Measurements from ENCODE around the gene TACC3. TPM values are rescaled to one million over a fixed set of nuclear protein-coding genes. Genes with fewer than 3 reads are reported as not detected.

Gene TACC3
- polyA plus RNA-seq, 12 donors, result 15.3 to 43.5 (median 26.6) TPM; not detected in 1

DNA sequence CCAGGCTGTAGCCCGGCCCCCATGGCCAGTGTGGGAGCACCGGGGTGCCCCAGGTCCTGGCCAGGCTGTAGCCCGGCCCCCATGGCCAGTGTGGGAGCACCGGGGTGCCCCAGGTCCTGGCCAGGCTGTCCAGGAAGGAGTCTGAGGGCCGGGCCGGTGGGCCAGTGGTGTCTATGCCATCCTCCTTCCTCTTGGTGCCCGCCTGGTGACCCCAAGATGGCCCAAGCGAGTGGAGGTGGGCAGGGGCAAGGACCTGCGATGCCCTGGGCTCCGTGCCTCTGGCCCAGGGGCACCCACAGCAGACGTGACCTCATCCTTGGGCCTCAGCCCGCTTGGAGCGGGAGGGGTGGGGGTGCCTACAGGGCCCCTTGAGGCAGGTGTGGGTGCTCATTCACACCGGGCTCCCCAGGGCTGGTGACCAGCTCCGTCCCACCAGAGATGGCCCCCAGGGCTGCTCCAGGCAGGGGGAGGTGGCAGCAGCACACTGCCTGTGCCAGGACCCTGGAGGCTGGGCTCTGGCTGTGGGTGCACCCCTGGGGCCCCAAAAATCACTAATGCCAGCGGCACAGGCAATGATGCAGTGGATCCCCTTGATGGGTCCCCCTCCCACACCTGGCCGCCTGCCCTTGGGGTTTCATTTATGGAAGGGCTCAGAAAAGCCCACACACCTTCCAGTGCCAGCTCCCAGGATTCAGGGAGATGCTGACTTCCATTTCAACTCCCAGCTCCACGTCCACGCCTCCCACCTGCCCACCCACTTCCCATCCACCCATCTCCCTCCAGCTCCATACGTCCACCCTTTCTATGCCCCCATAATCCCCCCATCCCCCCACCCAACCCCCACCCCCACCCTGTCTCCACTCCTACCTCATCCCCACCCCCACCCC is 35.8 kb downstream of the TACC3 start:
- no peak for DNase-seq

DNA sequence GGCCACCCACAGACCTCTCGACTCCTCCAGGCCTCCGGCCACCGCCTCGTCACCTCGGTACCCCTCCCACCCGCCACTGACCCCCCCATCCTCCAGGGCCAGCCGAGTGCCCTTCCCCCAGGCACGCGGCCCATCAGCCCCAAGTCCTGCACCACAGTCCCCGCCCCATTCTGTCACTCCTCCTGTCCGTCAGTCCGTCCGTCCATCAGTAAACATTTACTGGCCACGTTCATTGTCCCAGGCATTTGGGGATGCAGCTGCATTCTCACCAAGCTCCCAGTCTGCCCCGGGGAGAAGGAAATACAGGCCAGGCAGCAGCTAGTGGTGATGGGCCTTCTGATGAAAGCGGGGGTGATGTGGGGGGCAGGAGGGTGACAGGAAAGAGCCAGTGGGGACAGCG is 36.5 kb downstream of the TACC3 start:
- no peak for DNase-seq

DNA sequence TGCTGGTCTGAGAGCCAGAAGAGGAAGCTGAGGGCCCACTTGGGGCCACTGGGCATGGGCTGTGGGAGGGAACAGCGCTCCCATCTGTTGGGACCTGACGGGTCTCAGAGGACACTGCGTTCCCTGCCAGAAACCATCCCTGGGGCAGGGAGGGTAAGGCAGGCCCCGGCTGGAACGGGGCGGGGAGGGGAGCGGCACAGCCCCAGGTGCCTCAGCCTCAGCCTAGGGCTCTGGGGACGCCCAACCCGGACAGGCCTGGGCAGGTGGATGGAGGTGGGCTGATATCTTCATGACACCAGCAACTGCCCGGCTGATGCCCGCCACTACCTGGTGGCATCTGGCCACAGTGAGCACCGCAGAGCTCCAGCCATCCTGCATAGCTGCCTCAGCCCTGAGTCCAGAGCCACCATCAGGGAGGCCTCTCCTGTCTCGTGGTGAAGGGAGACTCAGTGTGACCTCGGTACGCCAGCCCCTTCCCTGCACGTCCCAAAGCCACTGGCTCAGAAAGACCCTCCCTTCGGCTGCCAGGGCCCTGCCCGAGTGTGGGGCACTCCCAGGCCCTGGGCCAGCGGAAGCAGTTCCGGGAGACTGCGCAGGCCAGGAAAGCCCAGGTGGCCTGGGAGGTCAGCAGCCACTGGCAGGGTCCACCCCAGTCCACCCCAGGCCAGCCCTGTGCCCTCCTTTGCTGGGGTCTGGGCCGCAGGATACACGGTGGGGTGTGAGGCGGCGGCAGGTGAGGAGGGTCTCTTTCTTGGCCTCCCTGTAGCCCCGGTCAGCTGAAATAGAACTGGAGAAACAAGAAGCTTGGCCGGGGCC is 37.2 kb downstream of the TACC3 start:
- DNase-seq, result no peak

- no peak for DNase-seq
These were observed 38.0 kb downstream of the TACC3 start for GRCh38 chr4:1759170-1759817.

DNA sequence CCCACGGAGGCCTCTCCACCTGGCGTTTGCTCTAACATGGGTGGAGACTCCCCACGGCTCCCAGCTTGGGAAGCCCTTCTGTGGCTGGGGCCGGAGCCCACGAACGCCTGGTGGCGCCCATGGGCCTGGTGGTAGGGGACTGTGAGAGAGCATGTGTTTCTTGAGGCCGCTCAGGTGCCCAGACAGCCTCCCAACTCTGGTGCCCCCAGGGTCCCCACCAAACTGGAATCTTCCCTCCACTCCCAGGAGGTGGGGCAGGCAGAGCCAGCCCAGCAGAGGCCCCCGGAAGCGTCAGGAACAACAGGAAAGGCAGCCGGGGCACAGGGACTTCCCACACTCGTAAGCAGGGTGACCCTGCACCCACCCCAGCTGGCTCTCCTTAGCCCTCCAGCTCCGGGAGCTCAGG is 38.5 kb downstream of the TACC3 start:
- DNase-seq, result no peak

GRCh38 chr4:1760521-1761071 is 39.3 kb downstream of the TACC3 start:
- no peak for DNase-seq

GRCh38 chr4:1761130-1761689 is 39.9 kb downstream of the TACC3 start:
- no peak for DNase-seq

GRCh38 chr4:1762264-1763010 is 41.1 kb downstream of the TACC3 start:
- no peak for DNase-seq

GRCh38 chr4:1763070-1763549 is 41.8 kb downstream of the TACC3 start:
- no peak for DNase-seq

DNA sequence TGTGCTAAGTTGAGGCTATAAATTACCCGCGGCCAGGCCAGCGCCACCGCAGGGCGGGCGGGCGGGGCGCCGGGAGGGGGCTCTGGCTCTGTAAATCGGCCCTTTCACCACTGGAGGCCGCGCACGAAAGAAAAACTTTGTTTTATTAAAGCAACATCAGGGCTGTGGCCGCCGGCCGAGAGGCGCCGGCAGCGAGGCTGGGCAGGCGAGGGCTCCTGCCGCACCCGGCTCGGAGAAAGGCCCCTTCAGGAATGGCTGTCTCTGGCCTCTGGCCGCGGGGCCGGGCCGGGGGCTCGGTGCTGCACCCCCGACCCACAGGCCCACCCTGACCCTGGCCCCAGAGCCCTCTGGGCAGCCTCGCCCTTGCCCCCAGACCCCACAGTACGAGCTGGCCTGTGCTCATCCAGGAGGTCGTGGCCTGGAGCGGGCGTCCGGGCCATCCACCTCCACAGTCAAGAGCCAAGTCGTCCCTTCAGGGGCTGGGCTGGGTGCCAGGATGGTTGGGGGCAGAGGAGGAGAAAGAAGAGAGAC is 42.3 kb downstream of the TACC3 start:
- DNase-seq, result peak; percentile 41

DNA sequence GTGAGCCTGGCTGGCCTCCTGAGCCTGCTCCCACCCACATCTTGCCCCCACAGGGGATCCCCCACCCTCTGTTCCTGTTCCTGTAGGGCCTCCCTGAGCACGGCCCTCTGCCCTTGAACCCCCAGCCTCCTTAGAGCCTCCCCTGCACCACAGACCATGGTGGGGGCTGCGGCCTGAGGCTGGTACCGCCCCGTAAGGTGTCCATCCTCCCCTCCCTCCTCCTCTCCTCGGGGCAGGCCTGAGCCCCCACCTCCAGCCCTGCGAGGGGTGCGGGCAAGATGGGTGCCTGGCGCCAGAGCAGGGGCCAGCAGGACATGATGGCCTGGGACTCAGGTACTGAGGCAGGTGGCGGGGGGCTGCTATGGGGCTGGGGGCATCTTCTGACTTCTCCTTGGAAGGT is 43.3 kb downstream of the TACC3 start:
- DNase-seq, result no peak

DNA sequence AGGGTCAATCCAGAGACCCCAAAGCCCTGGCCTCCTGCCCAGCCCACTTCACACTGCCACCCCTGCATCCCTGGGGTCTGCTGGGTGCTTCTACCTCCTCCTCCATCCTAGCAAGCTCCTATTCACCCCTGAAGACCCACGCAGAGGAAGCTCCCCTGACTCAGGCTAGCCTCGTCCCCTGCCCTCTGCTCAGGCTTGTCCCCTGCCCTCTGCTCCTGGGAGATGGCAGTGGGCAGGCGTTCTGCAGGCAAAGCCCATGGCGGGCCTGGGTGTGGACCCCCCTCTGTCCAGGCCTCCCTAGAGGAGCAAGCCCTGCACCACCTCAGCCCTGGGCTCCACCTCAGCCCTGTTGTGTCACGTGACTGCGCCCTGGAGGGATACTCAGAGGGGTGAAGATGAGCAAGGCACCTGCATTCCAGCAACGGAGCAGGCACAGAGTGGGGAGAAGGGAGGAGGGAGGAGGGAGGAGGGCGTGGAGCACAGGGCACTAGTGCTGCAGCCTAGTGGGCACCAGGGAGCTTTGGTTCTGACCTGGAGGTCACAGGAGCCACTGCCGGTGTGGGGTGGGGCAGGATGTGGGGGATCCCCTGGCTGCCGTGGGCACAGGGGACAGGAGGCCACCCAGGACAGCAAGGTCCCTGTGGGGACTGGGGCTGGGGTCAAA is 44.2 kb downstream of the TACC3 start:
- no peak for DNase-seq

GRCh38 chr4:1766106-1767060 is 45.1 kb downstream of the TACC3 start:
- no peak for DNase-seq

GRCh38 chr4:1767061-1767769 is 45.9 kb downstream of the TACC3 start:
- DNase-seq, result no peak

DNA sequence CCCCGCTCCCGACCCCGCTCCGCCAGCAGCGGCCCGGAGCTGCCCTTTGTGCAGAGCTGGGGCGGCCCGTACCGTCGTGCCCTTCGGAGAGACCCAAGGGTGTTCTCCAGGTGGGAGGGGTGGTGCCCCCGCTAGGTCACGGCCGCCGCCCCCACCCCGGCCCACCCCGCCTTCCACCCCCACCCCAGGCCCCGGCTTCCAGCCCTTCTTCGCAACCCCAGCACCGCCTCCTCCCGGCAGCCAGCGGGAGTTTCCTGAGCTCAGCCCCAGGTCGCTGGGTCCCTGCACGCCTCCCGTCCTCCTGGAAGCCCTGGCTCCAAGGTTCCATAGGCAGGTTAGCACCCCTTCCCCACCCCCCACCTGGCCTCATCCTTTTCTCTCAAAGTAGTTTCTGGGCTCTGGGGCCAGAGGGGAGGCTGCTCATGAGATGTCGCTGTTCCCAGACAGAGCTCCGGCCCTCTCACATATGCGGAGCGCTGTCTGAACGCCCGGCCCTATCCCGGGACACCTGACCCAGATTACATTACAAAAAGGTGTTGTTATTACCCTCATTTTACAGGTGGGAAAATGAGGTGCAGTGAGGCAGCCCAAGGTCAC is 46.5 kb downstream of the TACC3 start:
- no peak for DNase-seq

DNA sequence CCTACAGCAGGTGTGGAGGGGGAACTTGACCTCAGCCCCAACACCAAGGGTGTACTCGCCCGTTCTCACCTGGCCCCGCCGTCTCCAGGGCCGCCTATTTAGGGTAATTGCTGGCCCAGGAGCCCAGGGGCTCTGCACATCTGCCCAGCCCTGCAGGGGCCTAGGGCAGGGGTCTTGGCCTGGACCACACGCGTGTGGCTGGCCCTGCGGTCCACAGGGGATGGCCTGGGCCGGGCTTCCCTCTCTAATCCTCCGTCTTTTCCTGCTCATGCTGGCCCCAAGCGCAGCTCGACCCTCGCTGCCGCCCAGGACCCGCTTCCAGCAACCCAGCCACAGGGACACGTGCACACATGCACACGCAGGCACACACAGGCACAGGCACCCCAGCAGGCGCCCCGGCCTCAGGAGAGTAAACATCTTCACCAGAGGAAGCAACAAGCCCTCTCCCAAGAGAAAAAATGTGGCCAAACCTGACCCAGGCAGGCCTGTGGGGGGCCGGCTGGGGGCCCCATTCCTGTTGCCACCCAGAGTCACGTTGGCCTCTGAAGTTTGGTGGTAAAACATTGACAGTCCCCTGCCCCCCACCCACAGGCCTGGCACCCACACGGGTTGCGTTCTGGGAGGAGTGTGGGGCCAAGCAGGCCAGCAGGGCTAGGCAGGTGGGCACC is 47.2 kb downstream of the TACC3 start:
- no peak for DNase-seq

- no peak for DNase-seq
These were observed 48.4 kb downstream of the TACC3 start for GRCh38 chr4:1769692-1770091.

Data from muscle of arm (tissue), 12 donors.